Mammary epithelial cell (primary cell): ENCODE measurements around the gene TTC21A.

Source experiments
- CTCF ChIP-seq, 2 donors: IDR thresholded peaks in 1 of 2; conservative IDR thresholded peaks in 1 of 2; 2 replicates each; pipeline ENCODE4 v1.5.1; 2011 to 2012; ENCODE audit warnings: inconsistent platforms in 2 of 2, low read length in 2 of 2, mild to moderate bottlenecking in 2 of 2, control low read depth in 1 of 2, low read depth in 1 of 2; ENCODE audit not compliant: insufficient read depth in 1 of 2; ENCODE audit errors: extremely low read depth in 1 of 2
- EZH2 ChIP-seq: IDR thresholded peaks from 2 replicates; pipeline ENCODE4 v1.6.1; 2012; ENCODE audit warnings: low read length, inconsistent platforms, borderline replicate concordance

- TF ChIP-seq EZH2 (no peak), CTCF (conservative IDR thresholded peaks at IDR 0.05 in 1 of 2, IDR thresholded peaks at IDR 0.05 in 1 of 2; ENCODE audit: extremely low read depth in 1 of 2, insufficient read depth in 1 of 2, low read depth in 1 of 2, low read length in 2 of 2) (no peak)
Measured at GRCh38 chr3:39127908-39128304, 20.4 kb downstream of the TTC21A start.
